HEK293T (cell line): Measurements from ENCODE around the gene LNPEP.

ENCODE experiments used
- CTCF ChIA-PET: fragments of 350-600 bp; formaldehyde crosslinking; extraction: SDS; loops from one replicate; lab custom pipeline; 2021; ENCODE audit warnings: antibody characterized with exemption, inconsistent platforms; lab: Yijun Ruan, JAX
- POLR2A ChIA-PET: fragments of 350-600 bp; formaldehyde crosslinking; extraction: SDS; loops from one replicate; lab custom pipeline; 2020; ENCODE audit warnings: antibody characterized with exemption, inconsistent platforms; lab: Yijun Ruan, JAX
- DNase-seq: peaks from one replicate; pipeline ENCODE4 v3.0.0; 2012; ENCODE audit warnings: mixed read lengths; ENCODE audit errors: extremely low spot score
- ARNT ChIP-seq: fragments of 450-650 bp; IDR thresholded peaks from 2 replicates; pipeline ENCODE4 v1.6.1; 2017; ENCODE audit warnings: mild to moderate bottlenecking
- BHLHE40 ChIP-seq: fragments of 450-650 bp; IDR thresholded peaks from 2 replicates; pipeline ENCODE4 v1.6.1; 2016; ENCODE audit warnings: mild to moderate bottlenecking, moderate library complexity, borderline replicate concordance
- CTBP1 ChIP-seq: fragments of 450-650 bp; IDR thresholded peaks from 2 replicates; pipeline ENCODE4 v1.6.1; 2016; ENCODE audit warnings: borderline replicate concordance
- ELF4 ChIP-seq: fragments of 450-650 bp; IDR thresholded peaks from 2 replicates; pipeline ENCODE4 v1.6.1; 2017; ENCODE audit warnings: antibody characterized with exemption
- FOXA1 ChIP-seq: fragments of 450-650 bp; IDR thresholded peaks from 2 replicates; pipeline ENCODE4 v1.6.1; 2016; ENCODE audit warnings: mild to moderate bottlenecking
- FOXK2 ChIP-seq: fragments of 450-650 bp; IDR thresholded peaks from 2 replicates; pipeline ENCODE4 v1.6.1; 2016; ENCODE audit warnings: mild to moderate bottlenecking
- FOXM1 ChIP-seq: fragments of 450-650 bp; IDR thresholded peaks from 2 replicates; pipeline ENCODE4 v1.6.1; 2017; ENCODE audit warnings: mild to moderate bottlenecking, borderline replicate concordance
- HDGF ChIP-seq: fragments of 450-650 bp; IDR thresholded peaks from 2 replicates; pipeline ENCODE4 v1.6.1; 2017; ENCODE audit warnings: antibody characterized with exemption, borderline replicate concordance
- L3MBTL2 ChIP-seq: fragments of 450-650 bp; conservative IDR thresholded peaks from 2 replicates; pipeline ENCODE4 v1.6.1; 2016; ENCODE audit warnings: mild to moderate bottlenecking
- LEF1 ChIP-seq: fragments of 450-650 bp; IDR thresholded peaks from 2 replicates; pipeline ENCODE4 v1.6.1; 2017; ENCODE audit warnings: mild to moderate bottlenecking, borderline replicate concordance
- NFRKB ChIP-seq: fragments of 450-650 bp; IDR thresholded peaks from 2 replicates; pipeline ENCODE4 v1.6.1; 2016; ENCODE audit warnings: mild to moderate bottlenecking, moderate library complexity
- SP1 ChIP-seq: fragments of 450-650 bp; IDR thresholded peaks from 2 replicates; pipeline ENCODE4 v1.6.1; 2017
- SUZ12 ChIP-seq: fragments of 450-650 bp; IDR thresholded peaks from 2 replicates; pipeline ENCODE4 v1.6.1; 2016; ENCODE audit warnings: mild to moderate bottlenecking
- TARDBP ChIP-seq: fragments of 450-650 bp; IDR thresholded peaks from 2 replicates; pipeline ENCODE4 v1.6.1; 2016
- ZNF384 ChIP-seq: fragments of 450-650 bp; IDR thresholded peaks from 2 replicates; pipeline ENCODE4 v1.6.1; 2016
- TF ChIP-seq, protein P1 (sequence below): fragments of 450-650 bp; IDR thresholded peaks from 2 replicates; pipeline ENCODE4 v1.6.1; 2016

Gene LNPEP

DNA sequence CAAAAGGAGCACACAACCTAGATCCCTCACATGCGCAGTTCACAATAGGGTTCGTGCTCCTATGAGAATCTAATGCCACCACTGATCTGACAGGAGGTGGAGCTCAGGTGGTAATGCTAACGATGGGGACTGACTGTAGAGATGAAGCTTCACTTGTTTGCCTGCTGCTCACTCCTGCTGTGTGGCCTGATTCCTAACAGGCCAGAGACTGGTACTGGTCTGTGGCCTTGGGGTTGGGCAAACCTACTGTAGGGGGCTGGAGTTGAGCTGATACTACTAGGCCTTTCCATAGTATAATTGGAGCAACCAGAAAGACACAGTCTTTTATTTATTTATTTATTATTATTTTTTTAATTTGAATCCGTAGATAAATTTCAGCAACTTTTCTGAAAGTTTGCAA, 5.3 kb downstream of the LNPEP start:
- no peak for DNase-seq
- TF ChIP-seq FOXK2 (no peak), ZNF384 (no peak), L3MBTL2 (no peak), SUZ12 (no peak), ARNT (no peak), BHLHE40 (no peak)
- TF ChIP-seq, protein P1, sequence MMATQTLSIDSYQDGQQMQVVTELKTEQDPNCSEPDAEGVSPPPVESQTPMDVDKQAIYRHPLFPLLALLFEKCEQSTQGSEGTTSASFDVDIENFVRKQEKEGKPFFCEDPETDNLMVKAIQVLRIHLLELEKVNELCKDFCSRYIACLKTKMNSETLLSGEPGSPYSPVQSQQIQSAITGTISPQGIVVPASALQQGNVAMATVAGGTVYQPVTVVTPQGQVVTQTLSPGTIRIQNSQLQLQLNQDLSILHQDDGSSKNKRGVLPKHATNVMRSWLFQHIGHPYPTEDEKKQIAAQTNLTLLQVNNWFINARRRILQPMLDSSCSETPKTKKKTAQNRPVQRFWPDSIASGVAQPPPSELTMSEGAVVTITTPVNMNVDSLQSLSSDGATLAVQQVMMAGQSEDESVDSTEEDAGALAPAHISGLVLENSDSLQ: no peak
- ChIA-PET CTCF (no interaction called here), POLR2A (no interaction called here)

- ChIA-PET POLR2A (no interaction called here), CTCF (no interaction called here)
- DNase-seq: no peak
- TF ChIP-seq BHLHE40 (no peak), SUZ12 (no peak), L3MBTL2 (no peak), FOXA1 (no peak), HDGF (no peak), CTBP1 (no peak)
Observed at GRCh38 chr5:96942078-96942477, 6.2 kb downstream of the LNPEP start.

DNA sequence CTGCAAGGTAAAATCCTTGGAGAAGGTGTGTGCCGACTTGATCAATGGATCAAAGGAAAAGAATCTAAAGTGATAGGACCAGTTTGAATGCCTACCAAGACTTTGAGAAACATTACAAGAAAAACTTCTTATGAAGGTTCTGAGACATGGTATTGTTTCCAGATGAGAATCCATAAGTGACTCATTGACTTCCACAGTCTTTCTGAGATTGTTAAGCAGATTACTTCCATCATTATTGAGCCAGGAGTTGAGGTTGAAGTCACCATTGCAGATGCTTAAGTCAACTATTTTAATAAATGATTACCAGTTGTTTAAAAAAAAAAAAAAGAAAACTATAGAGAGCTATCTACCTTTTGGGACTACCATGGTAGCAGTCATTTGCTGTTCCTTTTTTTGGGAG, 7.0 kb downstream of the LNPEP start:
- ChIA-PET CTCF (interaction anchor here (0.6 kb wide), 1 partner anchor 26 kb away, joined by 3 read pairs; no protein-coding TSS in a partner anchor), POLR2A (no interaction called here)
- DNase-seq: no peak
- TF ChIP-seq FOXA1 (no peak), TARDBP (no peak), L3MBTL2 (no peak), BHLHE40 (no peak), CTBP1 (no peak), ZNF384 (no peak), HDGF (no peak), ELF4 (no peak), ARNT (no peak), NFRKB (no peak), FOXM1 (no peak), SUZ12 (no peak), FOXK2 (no peak)
- TF ChIP-seq, protein P1: no peak

GRCh38 chr5:96943799-96944198, 7.9 kb downstream of the LNPEP start:
- no peak for DNase-seq
- CTCF ChIA-PET: interaction anchor here (0.6 kb wide), 1 partner anchor 25 kb away, joined by 3 read pairs; no protein-coding TSS in a partner anchor
- POLR2A ChIA-PET: no interaction called here
- TF ChIP-seq FOXM1: no peak
- no peak for TF ChIP-seq NFRKB
- TF ChIP-seq CTBP1: no peak
- no peak for TF ChIP-seq ELF4
- no peak for TF ChIP-seq ARNT
- TF ChIP-seq SP1: no peak
- no peak for TF ChIP-seq L3MBTL2
- TF ChIP-seq, protein P1: no peak
- no peak for TF ChIP-seq BHLHE40
- no peak for TF ChIP-seq TARDBP
- TF ChIP-seq FOXK2: no peak

GRCh38 chr5:96945144-96945897, 9.4 kb downstream of the LNPEP start:
- TF ChIP-seq SUZ12 (no peak), LEF1 (no peak), FOXK2 (no peak), ARNT (no peak), SP1 (no peak), ZNF384 (no peak), TARDBP (no peak), ELF4 (no peak), L3MBTL2 (no peak), CTBP1 (no peak), FOXA1 (no peak), BHLHE40 (no peak)
- TF ChIP-seq, protein P1: no peak
- ChIA-PET POLR2A (interaction anchor here (1.3 kb wide), 1 partner anchor 9 kb away, joined by 4 read pairs; the partner anchor contains the start of gene LNPEP), CTCF (interaction anchor here (0.6 to 0.9 kb wide), 3 partner anchors 12 to 710 kb away, joined by 3 to 6 read pairs (median 3); no protein-coding TSS in a partner anchor)
- no peak for DNase-seq

- ChIA-PET POLR2A (interaction anchor here (1.3 kb wide), 1 partner anchor 10 kb away, joined by 4 read pairs; the partner anchor contains the start of gene LNPEP), CTCF (no interaction called here)
- no peak for DNase-seq
- TF ChIP-seq TARDBP: no peak
- TF ChIP-seq CTBP1: no peak
- no peak for TF ChIP-seq BHLHE40
- TF ChIP-seq SP1: no peak
Observed at GRCh38 chr5:96946381-96946780, 10.5 kb downstream of the LNPEP start.
